ENCODE data around the gene TMEM119.

TMEM119 gene

GRCh38 chr12:108614639-108615038, 16.8 kb upstream of the TMEM119 start:
- DNase-seq = no peak

- DNase-seq = no peak
Measured at GRCh38 chr12:108614041-108614440, 16.2 kb upstream of the TMEM119 start.

- DNase-seq = no peak
Measured at GRCh38 chr12:108613548-108613947, 15.7 kb upstream of the TMEM119 start.

- no peak for DNase-seq
Measured at GRCh38 chr12:108612788-108613282, 15.0 kb upstream of the TMEM119 start.

- peak; percentile 40 to 62 for DNase-seq
Measured at GRCh38 chr12:108611884-108612415, 14.1 kb upstream of the TMEM119 start.

GRCh38 chr12:108610856-108611605, 13.1 kb upstream of the TMEM119 start:
- DNase-seq = no peak

- no peak for DNase-seq
Measured at GRCh38 chr12:108610336-108610815, 12.5 kb upstream of the TMEM119 start.

GRCh38 chr12:108609537-108610335, 11.9 kb upstream of the TMEM119 start:
- no peak for DNase-seq

- no peak for DNase-seq
Measured at GRCh38 chr12:108608616-108609015, 10.7 kb upstream of the TMEM119 start.

GRCh38 chr12:108607981-108608600, 10.2 kb upstream of the TMEM119 start:
- DNase-seq = no peak

- DNase-seq = no peak
Measured at GRCh38 chr12:108606492-108606891, 8.6 kb upstream of the TMEM119 start.

GRCh38 chr12:108605690-108606406, 8.0 kb upstream of the TMEM119 start:
- no peak for DNase-seq

- no peak for DNase-seq
Measured at GRCh38 chr12:108605000-108605689, 7.3 kb upstream of the TMEM119 start.

- no peak for DNase-seq
Measured at GRCh38 chr12:108604208-108604941, 6.5 kb upstream of the TMEM119 start.

GRCh38 chr12:108603743-108604142, 5.9 kb upstream of the TMEM119 start:
- DNase-seq = no peak

GRCh38 chr12:108602976-108603704, 5.3 kb upstream of the TMEM119 start:
- DNase-seq = no peak

GRCh38 chr12:108602209-108602705, 4.4 kb upstream of the TMEM119 start:
- DNase-seq = no peak

- DNase-seq = no peak
Measured at GRCh38 chr12:108600702-108601007, 2.8 kb upstream of the TMEM119 start.

GRCh38 chr12:108599948-108600701, 2.2 kb upstream of the TMEM119 start:
- no peak for DNase-seq

- DNase-seq = no peak
Measured at GRCh38 chr12:108599541-108599940, 1.7 kb upstream of the TMEM119 start.

All from stimulated activated CD4-positive, alpha-beta T cell treated with anti-CD3 and anti-CD28 coated beads, Interleukin-4, amount 100 ng/mL, for 4 hours (primary cell).